GM21528 (cell line): ENCODE results near the gene CIAO2B.
"Not testable (repeated sequence)": the region's sequence is repeated elsewhere in the genome, so short reads cannot be mapped to it uniquely, and the experiment has no call there.

Experiments used
- ATAC-seq: cut with Tn5 transposase; IDR thresholded peaks from one replicate; pipeline ENCODE4 v1.9.1; 2021; ENCODE audit warnings: mild to moderate bottlenecking, moderate library complexity; ENCODE audit not compliant: unreplicated experiment, low FRiP score

Gene CIAO2B

DNA sequence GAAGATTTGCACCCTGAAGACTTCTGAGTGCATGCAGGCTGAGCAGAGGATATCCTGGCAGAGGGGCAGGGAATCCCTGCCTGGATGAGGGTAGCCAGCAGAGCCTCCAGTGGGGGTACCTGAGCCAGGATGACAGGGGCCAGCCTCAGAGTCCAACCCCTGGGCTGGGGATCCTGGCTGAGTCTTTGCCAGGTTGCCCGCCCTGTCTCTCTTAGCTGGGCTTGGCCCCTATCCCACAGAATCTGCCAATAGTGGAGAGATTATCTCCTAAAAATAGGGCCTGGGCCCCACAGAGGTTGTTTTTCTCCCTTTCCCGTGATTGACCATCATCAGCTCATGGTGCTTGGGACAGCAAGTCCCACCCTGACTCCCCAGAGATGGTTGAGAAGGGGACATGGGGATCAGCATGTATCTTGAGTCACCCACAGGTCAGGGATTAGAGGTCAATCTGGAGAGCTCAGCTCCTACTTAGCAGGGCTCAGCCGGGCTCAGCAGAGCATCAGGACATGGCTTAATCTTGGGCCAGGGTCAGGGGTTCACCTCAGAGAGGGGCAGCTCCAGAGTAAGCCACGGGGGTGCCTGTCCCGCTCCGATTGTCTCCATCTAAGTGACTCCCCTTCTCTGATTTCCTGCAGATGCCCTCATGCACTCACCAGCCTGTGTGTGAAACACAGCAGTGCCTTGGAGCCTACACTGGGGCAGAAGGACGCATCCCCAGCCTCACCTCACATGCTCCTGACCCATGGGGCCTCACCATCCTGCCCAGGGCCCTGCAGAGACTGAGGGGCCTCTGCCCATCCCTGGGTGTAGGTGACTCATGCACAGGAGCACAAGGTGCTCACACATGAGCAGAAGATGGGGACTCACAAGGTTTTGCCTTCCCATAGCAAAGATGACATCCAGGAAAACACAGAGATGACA is 27.0 kb downstream of the CIAO2B start:
- no peak for ATAC-seq

DNA sequence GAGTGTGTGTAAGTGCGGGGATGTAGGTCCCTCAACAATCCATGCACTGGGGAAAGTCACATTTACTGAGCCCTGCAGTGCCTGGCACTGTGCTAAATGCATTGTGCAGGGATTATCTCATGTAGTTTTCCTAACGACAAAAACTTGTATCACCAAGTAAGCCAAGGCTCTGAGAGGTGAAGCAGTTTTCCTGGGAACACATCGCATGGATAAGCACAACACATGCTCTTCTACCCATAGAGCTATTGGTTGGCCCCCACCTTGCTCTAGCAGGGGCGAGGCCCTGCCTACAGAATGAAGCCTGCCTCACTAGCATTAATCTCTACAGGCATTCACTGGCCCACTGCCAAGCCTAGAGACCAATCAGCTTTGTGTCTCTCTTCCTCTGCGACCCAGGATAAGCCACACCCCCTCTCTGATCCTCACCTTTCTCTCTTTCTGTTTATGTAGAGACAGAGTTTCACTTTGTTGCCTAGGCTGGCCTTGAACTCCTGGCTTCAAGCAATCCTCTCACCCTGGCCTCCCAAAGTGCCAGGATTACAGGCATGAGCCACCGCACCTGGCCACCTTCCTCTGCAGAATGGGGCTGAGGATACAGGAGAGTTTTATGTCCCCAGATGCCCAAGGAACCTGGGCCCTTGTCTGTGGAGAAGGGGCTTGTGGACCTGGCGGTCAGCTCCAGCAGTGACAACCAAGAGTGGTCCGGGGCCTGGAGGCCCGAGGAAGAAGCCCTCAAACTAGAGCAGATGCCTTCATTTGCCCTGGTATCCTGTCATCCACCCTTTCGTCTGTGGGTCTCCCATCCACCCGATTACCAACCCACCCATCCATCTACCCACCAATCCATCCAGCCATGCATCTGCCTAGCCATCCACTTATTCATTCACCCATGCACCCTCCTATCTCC is 28.3 kb downstream of the CIAO2B start:
- ATAC-seq, result no peak

DNA sequence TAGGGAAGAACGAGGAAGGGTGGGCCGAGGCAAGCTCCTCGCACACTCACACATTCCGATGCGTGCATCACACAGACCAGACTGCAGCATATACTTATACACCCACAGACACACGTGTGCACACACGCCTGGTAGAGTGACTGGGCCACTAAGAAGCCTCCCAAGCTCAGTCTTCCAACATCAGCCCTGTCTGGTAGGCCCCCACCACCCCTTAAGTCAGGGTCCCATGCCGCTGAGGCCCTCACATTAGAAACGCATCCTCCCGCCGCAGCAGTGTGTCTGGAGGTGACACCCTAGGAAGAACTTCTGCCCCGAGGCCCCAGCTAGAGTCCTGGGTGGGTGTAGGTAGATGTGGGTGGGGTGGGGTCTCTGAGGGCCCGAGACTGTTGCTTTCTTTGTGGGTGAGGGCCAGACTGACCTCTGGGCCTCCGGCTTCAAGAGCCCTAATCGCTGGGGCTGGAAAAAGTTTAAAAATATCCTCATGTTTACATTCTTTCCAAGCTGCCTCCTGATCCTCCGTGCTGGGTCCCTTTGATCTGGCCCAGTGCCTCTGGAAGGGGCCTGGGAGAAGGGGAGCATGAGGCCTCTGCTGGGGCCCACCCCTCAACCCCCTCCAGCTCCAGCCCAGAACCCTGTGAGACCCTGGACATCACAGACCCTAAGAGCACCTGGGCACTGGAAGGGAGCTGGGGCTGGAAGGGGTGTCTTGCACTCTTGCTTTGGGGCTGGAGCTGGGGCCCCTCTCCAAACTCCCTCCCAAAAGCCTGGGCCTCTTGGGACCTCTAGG is 29.2 kb downstream of the CIAO2B start:
- no peak for ATAC-seq

GRCh38 chr16:66904428-66904845 is 29.8 kb downstream of the CIAO2B start:
- no peak for ATAC-seq

DNA sequence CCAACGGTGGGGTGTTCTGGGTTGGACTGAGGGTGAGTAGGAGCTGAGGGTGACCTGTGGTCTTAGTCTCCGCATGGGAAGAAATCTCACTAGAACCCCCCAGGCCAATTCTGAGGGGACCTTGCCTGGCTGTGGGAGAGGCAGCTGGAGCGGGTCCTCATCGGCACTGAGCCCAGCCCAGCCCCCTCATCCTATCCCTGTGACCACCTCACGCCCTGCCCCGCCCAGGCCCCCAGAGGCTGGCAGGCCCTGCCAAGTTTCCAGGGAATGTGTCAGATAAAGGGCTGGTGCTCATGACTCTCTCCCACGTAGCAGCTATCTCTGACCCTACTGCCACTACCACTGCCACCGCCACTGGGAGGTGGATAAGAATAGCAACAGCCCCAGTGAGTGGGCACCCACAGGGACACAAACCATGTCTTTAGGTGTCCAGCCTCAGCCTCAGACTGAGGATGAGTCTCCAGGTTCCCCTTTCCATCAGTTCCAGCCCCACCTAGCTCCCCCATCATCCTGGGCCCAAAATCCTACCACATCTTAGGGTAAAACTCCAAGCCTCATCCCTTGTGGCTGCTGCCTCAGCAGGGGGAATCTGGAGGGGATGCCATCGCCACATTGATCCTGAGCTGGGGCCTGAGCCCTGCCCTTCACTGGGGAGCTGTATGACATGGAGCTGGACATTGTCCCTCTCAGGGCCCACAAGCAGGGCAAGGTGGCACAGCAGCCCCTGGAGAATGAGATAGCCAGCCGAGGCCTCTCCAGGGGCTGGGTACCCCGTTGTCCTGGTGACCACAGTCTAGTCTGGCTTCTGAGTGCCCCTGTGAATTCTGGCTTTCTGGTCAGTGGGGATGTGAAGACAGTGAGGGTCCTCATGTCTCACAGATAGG is 30.4 kb downstream of the CIAO2B start:
- no peak for ATAC-seq

GRCh38 chr16:66902648-66903543 is 31.3 kb downstream of the CIAO2B start:
- ATAC-seq, result no peak

- no peak for ATAC-seq
These were observed 32.6 kb downstream of the CIAO2B start for GRCh38 chr16:66901626-66902025.

DNA sequence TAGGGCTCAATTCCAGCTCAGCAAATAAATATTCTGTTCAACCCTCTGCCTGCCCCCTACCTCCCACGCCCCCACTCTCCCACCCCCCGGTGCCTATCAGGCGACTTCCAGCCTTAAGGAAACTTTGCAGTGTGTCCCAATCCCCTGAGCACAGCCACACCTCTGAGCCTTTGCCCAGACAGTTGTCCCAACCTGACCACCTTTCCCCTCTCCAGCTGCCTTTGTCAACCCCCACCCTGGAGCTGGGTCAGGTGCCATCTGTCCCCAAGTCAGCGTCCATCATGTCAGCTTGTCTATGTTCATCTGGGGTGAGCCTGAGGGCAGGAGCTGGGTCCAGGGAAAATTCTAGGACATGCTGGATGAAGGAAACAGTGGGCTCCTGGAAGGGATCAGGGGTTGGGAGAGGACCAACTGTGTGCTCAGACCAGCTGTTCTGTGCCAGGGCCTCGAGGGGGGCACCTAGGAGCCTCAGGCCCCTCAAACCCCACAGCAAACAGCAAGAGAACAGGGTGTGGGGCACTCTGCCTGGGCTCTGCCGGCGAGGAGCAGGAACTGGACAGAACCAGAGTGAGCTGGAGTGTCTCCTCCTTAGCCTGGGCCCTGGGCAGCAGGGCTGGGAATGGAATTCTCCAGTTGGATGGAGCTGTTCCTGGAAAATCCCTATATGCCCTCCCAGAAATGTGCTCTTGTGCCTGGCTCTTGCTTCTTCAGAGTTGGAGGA is 33.3 kb downstream of the CIAO2B start:
- no peak for ATAC-seq

DNA sequence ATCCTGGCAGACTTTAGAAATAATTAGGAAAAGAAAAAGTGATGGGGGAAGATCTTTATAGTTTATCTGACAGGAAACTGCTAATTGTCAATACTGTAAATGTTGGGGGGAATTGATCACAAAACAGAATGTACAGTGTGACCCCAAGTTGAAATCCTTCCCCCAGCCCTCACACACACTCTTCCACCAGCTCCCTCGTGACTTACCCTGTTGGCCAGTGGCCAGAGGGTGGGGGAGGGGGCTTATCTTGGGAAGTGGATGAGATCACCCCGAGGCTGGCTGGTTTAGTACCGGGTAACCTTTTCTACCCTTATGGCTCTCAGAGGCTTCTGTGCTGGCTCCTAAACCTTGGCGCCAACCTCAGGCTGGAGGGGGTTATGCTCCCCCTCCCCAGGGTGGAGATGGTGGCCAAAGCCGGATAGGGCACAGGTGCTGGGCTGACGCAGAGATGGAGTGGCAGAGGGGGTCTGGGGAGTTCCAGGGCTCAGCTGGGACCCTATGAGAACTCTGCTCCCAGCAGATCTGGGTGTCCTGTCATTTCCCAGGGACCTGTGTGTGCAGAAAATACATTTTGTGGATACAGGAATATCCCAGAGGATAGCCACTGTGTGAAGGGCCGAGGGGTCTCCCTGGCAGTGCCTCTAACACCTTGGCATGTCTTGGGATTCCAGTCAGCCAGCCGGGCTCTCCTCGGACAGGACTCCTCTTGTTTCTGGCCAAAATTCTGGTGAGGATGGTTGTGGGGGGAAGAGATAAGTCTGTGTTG is 34.1 kb downstream of the CIAO2B start:
- no peak for ATAC-seq

- ATAC-seq, result no peak
These were observed 34.8 kb downstream of the CIAO2B start for GRCh38 chr16:66899310-66899944.

GRCh38 chr16:66898933-66899309 is 35.3 kb downstream of the CIAO2B start:
- no peak for ATAC-seq

GRCh38 chr16:66898207-66898606 is 36.0 kb downstream of the CIAO2B start:
- ATAC-seq, result no peak

GRCh38 chr16:66896682-66897081 is 37.5 kb downstream of the CIAO2B start:
- not testable (repeated sequence) for ATAC-seq

- ATAC-seq, result no peak
These were observed 38.2 kb downstream of the CIAO2B start for GRCh38 chr16:66895999-66896398.

DNA sequence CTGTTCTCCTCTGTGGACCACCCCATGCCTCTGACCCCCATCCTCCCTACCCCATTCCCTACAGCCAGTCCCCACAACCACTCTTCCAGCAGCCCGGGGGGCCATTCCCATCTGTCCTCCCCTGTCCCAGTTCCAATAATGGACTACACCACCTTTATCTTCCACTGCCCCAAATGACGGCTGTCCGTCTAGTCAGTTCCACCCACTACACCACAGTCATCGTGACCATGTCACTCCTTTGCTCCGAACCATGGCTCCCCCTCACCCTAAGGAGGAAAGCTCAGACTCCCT is 38.6 kb downstream of the CIAO2B start:
- ATAC-seq, result no peak

DNA sequence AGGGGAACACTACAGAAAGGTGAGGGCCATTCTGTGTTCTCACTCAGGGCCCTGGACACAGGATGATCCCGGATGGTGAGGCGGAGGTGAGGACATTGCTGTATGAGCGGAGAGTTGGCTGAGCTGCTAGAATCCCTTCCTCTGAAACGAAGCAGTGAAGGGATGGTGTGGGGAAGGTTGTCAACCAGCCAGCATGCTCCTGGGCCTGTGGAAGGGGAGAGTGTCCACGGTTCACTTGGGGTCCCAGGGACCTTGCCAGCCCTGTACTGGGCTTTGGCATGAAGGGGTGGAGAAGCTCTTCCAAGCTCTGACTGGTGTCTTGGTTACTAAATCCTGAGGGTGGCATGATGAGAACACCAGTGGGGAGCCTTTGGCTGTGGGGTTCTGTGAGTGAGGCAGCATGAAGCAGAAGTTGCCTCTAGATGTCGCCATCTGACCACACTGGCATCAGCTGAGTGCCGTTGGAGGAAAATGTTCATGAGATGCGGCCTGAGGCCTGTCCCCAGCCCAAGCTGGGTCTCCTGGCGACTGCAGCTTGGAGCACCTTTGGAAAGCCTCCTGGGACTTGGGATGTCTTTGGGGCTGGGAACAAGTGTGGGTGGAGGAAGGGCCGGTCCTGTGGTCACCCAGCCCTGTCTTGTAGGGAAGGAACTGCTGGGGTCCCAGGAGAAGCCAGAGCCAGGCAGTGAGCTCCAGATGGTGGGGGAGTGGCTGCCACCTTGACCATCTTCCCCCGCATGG is 39.1 kb downstream of the CIAO2B start:
- peak; percentile 58 for ATAC-seq
